ENCODE data around the gene CLASP2.

Gene CLASP2

GRCh38 chr3:33544126-33544525, 173.9 kb downstream of the CLASP2 start:
- Histone ChIP-seq H3K79me2 (ENCODE audit: insufficient read depth, low read length) (no peaks in the 10 kb centered on the region), H3K4me2 (ENCODE audit: low read depth, low read length, poor library complexity, severe bottlenecking) (no peak overlapping the region), H3K9ac (ENCODE audit: low read depth, low read length, poor library complexity, severe bottlenecking) (no peak overlapping the region), H2AFZ (ENCODE audit: low read length) (no peak overlapping the region), H3K36me3 (ENCODE audit: insufficient read depth, low read length) (peaks cover 9% of the 10 kb centered on the region; the same call in 1 of the 2 replicates), H3K9me3 (ENCODE audit: insufficient read depth, low read depth, low read length) (peaks cover 7% of the 10 kb centered on the region; the same call in 1 of the 2 replicates), H4K20me1 (ENCODE audit: insufficient read depth, low read length, poor library complexity, severe bottlenecking) (no peaks in the 10 kb centered on the region), H3K4me3 (ENCODE audit: low read length, poor library complexity, severe bottlenecking) (no peak overlapping the region), H3K9me2 (replicated peaks; ENCODE audit: low read depth, low read length) (no peaks in the 10 kb centered on the region), H3K27me3 (ENCODE audit: insufficient read depth, low read length, poor library complexity, severe bottlenecking) (no peaks in the 10 kb centered on the region), H3F3A (ENCODE audit: low read depth) (no peaks in the 10 kb centered on the region), H3K4me1 (ENCODE audit: insufficient read depth, low read length, poor library complexity, severe bottlenecking) (no peaks in the 10 kb centered on the region)
- TF ChIP-seq EZH2phosphoT487 (IDR thresholded peaks at IDR 0.05; ENCODE audit: borderline replicate concordance) (no peak), CTCF (conservative IDR thresholded peaks at IDR 0.05; ENCODE audit: low read length) (no peak)

- Histone ChIP-seq H3K27me3 (ENCODE audit: insufficient read depth, low read length, poor library complexity, severe bottlenecking) (no peaks in the 10 kb centered on the region), H3K9me3 (ENCODE audit: insufficient read depth, low read depth, low read length) (peaks cover 7% of the 10 kb centered on the region; the same call in 1 of the 2 replicates), H3K4me1 (ENCODE audit: insufficient read depth, low read length, poor library complexity, severe bottlenecking) (no peaks in the 10 kb centered on the region), H4K20me1 (ENCODE audit: insufficient read depth, low read length, poor library complexity, severe bottlenecking) (no peaks in the 10 kb centered on the region), H3K4me2 (ENCODE audit: low read depth, low read length, poor library complexity, severe bottlenecking) (no peak overlapping the region), H3F3A (ENCODE audit: low read depth) (no peaks in the 10 kb centered on the region), H3K4me3 (ENCODE audit: low read length, poor library complexity, severe bottlenecking) (no peak overlapping the region), H2AFZ (ENCODE audit: low read length) (no peak overlapping the region), H3K9me2 (replicated peaks; ENCODE audit: low read depth, low read length) (no peaks in the 10 kb centered on the region), H3K36me3 (ENCODE audit: insufficient read depth, low read length) (peaks cover 9% of the 10 kb centered on the region; the same call in 1 of the 2 replicates), H3K9ac (ENCODE audit: low read depth, low read length, poor library complexity, severe bottlenecking) (no peak overlapping the region), H3K79me2 (ENCODE audit: insufficient read depth, low read length) (no peaks in the 10 kb centered on the region)
- no peak for TF ChIP-seq EZH2phosphoT487 (IDR thresholded peaks at IDR 0.05; ENCODE audit: borderline replicate concordance)
- no peak for TF ChIP-seq CTCF (conservative IDR thresholded peaks at IDR 0.05; ENCODE audit: low read length)
Observed at GRCh38 chr3:33543601-33544000, 174.5 kb downstream of the CLASP2 start.

- Histone ChIP-seq H3K36me3 (ENCODE audit: insufficient read depth, low read length) (peaks cover 9% of the 10 kb centered on the region; the same call in 1 of the 2 replicates), H2AFZ (ENCODE audit: low read length) (no peak overlapping the region), H3K79me2 (ENCODE audit: insufficient read depth, low read length) (no peaks in the 10 kb centered on the region), H3K9ac (ENCODE audit: low read depth, low read length, poor library complexity, severe bottlenecking) (no peak overlapping the region), H3F3A (ENCODE audit: low read depth) (no peaks in the 10 kb centered on the region), H3K9me2 (replicated peaks; ENCODE audit: low read depth, low read length) (no peaks in the 10 kb centered on the region), H3K4me2 (ENCODE audit: low read depth, low read length, poor library complexity, severe bottlenecking) (no peak overlapping the region), H3K4me3 (ENCODE audit: low read length, poor library complexity, severe bottlenecking) (no peak overlapping the region), H4K20me1 (ENCODE audit: insufficient read depth, low read length, poor library complexity, severe bottlenecking) (no peaks in the 10 kb centered on the region), H3K27me3 (ENCODE audit: insufficient read depth, low read length, poor library complexity, severe bottlenecking) (no peaks in the 10 kb centered on the region), H3K9me3 (ENCODE audit: insufficient read depth, low read depth, low read length) (peaks cover 2% of the 10 kb centered on the region; the same call in 1 of the 2 replicates), H3K4me1 (ENCODE audit: insufficient read depth, low read length, poor library complexity, severe bottlenecking) (no peaks in the 10 kb centered on the region)
- TF ChIP-seq CTCF (conservative IDR thresholded peaks at IDR 0.05; ENCODE audit: low read length) (no peak), EZH2phosphoT487 (IDR thresholded peaks at IDR 0.05; ENCODE audit: borderline replicate concordance) (no peak)
Observed at GRCh38 chr3:33541918-33542317, 176.1 kb downstream of the CLASP2 start.

Measured in Loucy (cell line).